Right lobe of liver (tissue), 6 donors: Measurements from ENCODE around the gene PROSER1. TPM values are rescaled to one million over a fixed set of nuclear protein-coding genes. Genes with fewer than 3 reads are reported as not detected.

Experiments used
- ATAC-seq, 4 donors: fragments of 200-7000 bp; cut with Tn5 transposase; one replicate each; pipeline ENCODE4 v1.9.1; 2020; ENCODE audit warnings: mild to moderate bottlenecking in 4 of 4, moderate library complexity in 4 of 4
- DNase-seq, 3 donors: peaks; one replicate each; pipeline ENCODE4 v3.0.0-alpha.2; 2020
- H3K27ac ChIP-seq, 3 donors: fragments of 200-600 bp; one replicate each; pipeline ENCODE4 v1.8.0; 2022
- H3K27me3 ChIP-seq, 2 donors: fragments of 200-600 bp; one replicate each; pipeline ENCODE4 v1.8.0; 2022
- H3K36me3 ChIP-seq, 4 donors: fragments of 200-600 bp; sonication (generic) in 1 of 4; one replicate each; pipeline versions ENCODE4 v1.5.1 to v1.8.0; 2017 to 2022; ENCODE audit warnings: control low read depth in 1 of 4
- H3K4me1 ChIP-seq, 4 donors: fragments of 200-600 bp; sonication (generic) in 1 of 4; one replicate each; pipeline versions ENCODE4 v1.5.1 to v1.8.0; 2017 to 2022; ENCODE audit warnings: control low read depth in 1 of 4
- H3K4me3 ChIP-seq, 3 donors: fragments of 200-600 bp; one replicate each; pipeline ENCODE4 v1.8.0; 2022
- H3K9me3 ChIP-seq, 4 donors: fragments of 200-600 bp; sonication (generic) in 1 of 4; one replicate each; pipeline versions ENCODE4 v1.5.1 to v1.8.0; 2017 to 2022; ENCODE audit warnings: control low read depth in 1 of 4
- POLR2A ChIP-seq: fragments of 450-650 bp; IDR thresholded peaks from one replicate; pipeline ENCODE4 v1.6.1; 2017; ENCODE audit warnings: antibody characterized with exemption, mild to moderate bottlenecking
- WGBS: methylation state at CpG from one replicate; pipeline ENCODE4 v1.1.6; 2018; ENCODE audit warnings: low coverage, low lambda C conversion rate; ENCODE audit not compliant: insufficient coverage; ENCODE audit errors: missing lambda C conversion rate; 5-methylcytosine and 5-hydroxymethylcytosine counted together
- intact Hi-C, 2 donors: fragments of 100-400 bp; cut with DNase I; formaldehyde crosslinking; loops; one replicate each; pipeline versions ENCODE4 v1.11.2 to v1.14.1; 2022
- total RNA-seq, 6 experiments: library from RNA; depleted of rRNA in 2 of 6; stranded (reverse); fragments of >200 nt in 2 of 6; fragmentation: NEBNext Ultra II Directional in 3 of 6; extraction: Animal tissue kit (Norgen Biotek cat#: 25700) in 3 of 6; gene quantifications; one replicate each; pipeline versions ENCODE4 v1.1.0 to v1.2.4, GENCODE V29; 2016 to 2023
- TF ChIP-seq, protein P1 (sequence below), 4 donors: fragments of 200-600 bp in 3 of 4; fragments of 450-650 bp in 1 of 4; IDR thresholded peaks; one replicate each; pipeline versions ENCODE4 v1.5.1 to v1.8.0; 2016 to 2022; ENCODE audit warnings: antibody characterized with exemption in 4 of 4, mild to moderate bottlenecking in 2 of 4
- donor health status: DM: no; HTN: yes; CAD: no.
- donor health status: DM: no; HTN: no; CAD: no.
- donor health status: DM: no; HTN: no; CAD: no.
- donor health status: DM: no; HTN: yes; CAD: no.
- donor health status: DM: no; HTN: yes; CAD: no.

The PROSER1 gene
- total RNA-seq, 6 experiments from 2014 or later: 8.6 to 11.2 (median 9.9) TPM

- H3K27ac ChIP-seq: no peak overlapping the region
- ATAC-seq: no peak
- H3K9me3 ChIP-seq: no peaks in the 10 kb centered on the region
- intact Hi-C loops: no loop called here
- no peak overlapping the region for H3K4me3 ChIP-seq
- DNase-seq: no peak
- no peaks in the 10 kb centered on the region for H3K27me3 ChIP-seq
- 60% methylated on average over 9 of the region's 9 CpGs for WGBS
- no peak for TF ChIP-seq POLR2A
- TF ChIP-seq, protein P1, sequence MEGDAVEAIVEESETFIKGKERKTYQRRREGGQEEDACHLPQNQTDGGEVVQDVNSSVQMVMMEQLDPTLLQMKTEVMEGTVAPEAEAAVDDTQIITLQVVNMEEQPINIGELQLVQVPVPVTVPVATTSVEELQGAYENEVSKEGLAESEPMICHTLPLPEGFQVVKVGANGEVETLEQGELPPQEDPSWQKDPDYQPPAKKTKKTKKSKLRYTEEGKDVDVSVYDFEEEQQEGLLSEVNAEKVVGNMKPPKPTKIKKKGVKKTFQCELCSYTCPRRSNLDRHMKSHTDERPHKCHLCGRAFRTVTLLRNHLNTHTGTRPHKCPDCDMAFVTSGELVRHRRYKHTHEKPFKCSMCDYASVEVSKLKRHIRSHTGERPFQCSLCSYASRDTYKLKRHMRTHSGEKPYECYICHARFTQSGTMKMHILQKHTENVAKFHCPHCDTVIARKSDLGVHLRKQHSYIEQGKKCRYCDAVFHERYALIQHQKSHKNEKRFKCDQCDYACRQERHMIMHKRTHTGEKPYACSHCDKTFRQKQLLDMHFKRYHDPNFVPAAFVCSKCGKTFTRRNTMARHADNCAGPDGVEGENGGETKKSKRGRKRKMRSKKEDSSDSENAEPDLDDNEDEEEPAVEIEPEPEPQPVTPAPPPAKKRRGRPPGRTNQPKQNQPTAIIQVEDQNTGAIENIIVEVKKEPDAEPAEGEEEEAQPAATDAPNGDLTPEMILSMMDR (IDR thresholded peaks at IDR 0.05): no peak
- no peaks in the 10 kb centered on the region for H3K36me3 ChIP-seq
- no peaks in the 10 kb centered on the region for H3K4me1 ChIP-seq
Measured at GRCh38 chr13:38979891-38980749, 57.8 kb downstream of the PROSER1 start.

GRCh38 chr13:38970380-38971051 lies 67.4 kb downstream of the PROSER1 start:
- 76% methylated on average over 3 of the region's 4 CpGs for WGBS

GRCh38 chr13:38969187-38969586 lies 68.7 kb downstream of the PROSER1 start:
- Histone ChIP-seq H3K4me3 (no peak overlapping the region), H3K27ac (no peak overlapping the region), H3K4me1 (no peaks in the 10 kb centered on the region), H3K9me3 (no peaks in the 10 kb centered on the region), H3K27me3 (no peaks in the 10 kb centered on the region), H3K36me3 (no peaks in the 10 kb centered on the region)
- intact Hi-C loops: no loop called here
- no peak for ATAC-seq
- TF ChIP-seq, protein P1 (IDR thresholded peaks at IDR 0.05): no peak
- no peak for TF ChIP-seq POLR2A
- no peak for DNase-seq
- 24% methylated on average over 2 of the region's 2 CpGs for WGBS

More at GRCh38 chr13:38970380-38971051, 67.4 kb downstream of the PROSER1 start:
- Histone ChIP-seq H3K36me3 (no peaks in the 10 kb centered on the region), H3K27me3 (no peaks in the 10 kb centered on the region), H3K4me1 (no peaks in the 10 kb centered on the region), H3K27ac (no peak overlapping the region), H3K9me3 (no peaks in the 10 kb centered on the region), H3K4me3 (no peak overlapping the region)
- no peak for DNase-seq
- no peak for ATAC-seq
- intact Hi-C loops: no loop called here
- TF ChIP-seq POLR2A: no peak
- TF ChIP-seq, protein P1 (IDR thresholded peaks at IDR 0.05): no peak

- H3K9me3 ChIP-seq: no peaks in the 10 kb centered on the region
- DNase-seq (no peak), ATAC-seq (no peak)
- no peaks in the 10 kb centered on the region for H3K4me1 ChIP-seq
- H3K27me3 ChIP-seq: no peaks in the 10 kb centered on the region
- intact Hi-C loops: no loop called here
- no peak overlapping the region for H3K27ac ChIP-seq
- no peaks in the 10 kb centered on the region for H3K36me3 ChIP-seq
- no peak overlapping the region for H3K4me3 ChIP-seq
- 21% methylated on average over 2 of the region's 2 CpGs for WGBS
- TF ChIP-seq, protein P1 (IDR thresholded peaks at IDR 0.05): no peak
- TF ChIP-seq POLR2A: no peak
Measured at GRCh38 chr13:38967446-38967845, 70.4 kb downstream of the PROSER1 start.
